Adipocyte (in vitro differentiated cells): Measurements from ENCODE around the gene SLC38A2.

Source experiments
- DNase-seq: peaks from one replicate; pipeline ENCODE4 v3.0.0-alpha.2; 2015; ENCODE audit warnings: low read depth
- H3K27me3 ChIP-seq: replicated peaks from 2 replicates; pipeline ENCODE4 v1.7.0; 2013; ENCODE audit warnings: mild to moderate bottlenecking, low read length, moderate library complexity; ENCODE audit not compliant: control insufficient read depth, insufficient read depth
- H3K36me3 ChIP-seq: 2 replicates; pipeline ENCODE4 v1.7.0; 2013; ENCODE audit warnings: low read length, mild to moderate bottlenecking, moderate library complexity; ENCODE audit not compliant: control insufficient read depth, insufficient read depth, severe bottlenecking
- H3K4me1 ChIP-seq: 2 replicates; pipeline ENCODE4 v1.7.0; 2013; ENCODE audit warnings: mild to moderate bottlenecking, low read length, moderate library complexity; ENCODE audit not compliant: control insufficient read depth, insufficient read depth
- H3K4me3 ChIP-seq: 2 replicates; pipeline ENCODE4 v1.7.0; 2013; ENCODE audit warnings: mild to moderate bottlenecking, low read length, moderate library complexity
- H3K9ac ChIP-seq: 2 replicates; pipeline ENCODE4 v1.7.0; 2013; ENCODE audit warnings: mild to moderate bottlenecking, low read length, moderate library complexity
- H3K9me3 ChIP-seq: 2 replicates; pipeline ENCODE4 v1.7.0; 2013; ENCODE audit warnings: mild to moderate bottlenecking, low read length, moderate library complexity; ENCODE audit not compliant: control insufficient read depth

SLC38A2 gene

GRCh38 chr12:46372544-46373300, at the start of gene SLC38A2:
Gene SLC38A2, minus strand, starts transcription at chr12:46372773. Its CDS starts 1,480 bp downstream, at chr12:46371293.
- peak; percentile 98 for DNase-seq
- no peaks in the 10 kb centered on the region for H3K9me3 ChIP-seq

GRCh38 chr12:46419675-46420074, 47.1 kb upstream of the SLC38A2 start:
- H3K9me3 ChIP-seq, result peaks cover 3% of the 10 kb centered on the region
- no peaks in the 10 kb centered on the region for H3K4me1 ChIP-seq
- no peak overlapping the region for H3K4me3 ChIP-seq
- peaks cover 7% of the 10 kb centered on the region for H3K36me3 ChIP-seq
- H3K27me3 ChIP-seq, result no peaks in the 10 kb centered on the region
- no peak for DNase-seq
- H3K9ac ChIP-seq, result no peak overlapping the region

More at GRCh38 chr12:46372544-46373300, at the start of gene SLC38A2:
- H3K27me3 ChIP-seq, result no peaks in the 10 kb centered on the region
- peak within 1 kb of the TSS; percentile 99 for H3K9ac ChIP-seq
- peak within 1 kb of the TSS; percentile 97 for H3K4me3 ChIP-seq
- H3K36me3 ChIP-seq, result peaks cover 34% of the 10 kb centered on the region
- peaks cover 19% of the 10 kb centered on the region for H3K4me1 ChIP-seq

DNA sequence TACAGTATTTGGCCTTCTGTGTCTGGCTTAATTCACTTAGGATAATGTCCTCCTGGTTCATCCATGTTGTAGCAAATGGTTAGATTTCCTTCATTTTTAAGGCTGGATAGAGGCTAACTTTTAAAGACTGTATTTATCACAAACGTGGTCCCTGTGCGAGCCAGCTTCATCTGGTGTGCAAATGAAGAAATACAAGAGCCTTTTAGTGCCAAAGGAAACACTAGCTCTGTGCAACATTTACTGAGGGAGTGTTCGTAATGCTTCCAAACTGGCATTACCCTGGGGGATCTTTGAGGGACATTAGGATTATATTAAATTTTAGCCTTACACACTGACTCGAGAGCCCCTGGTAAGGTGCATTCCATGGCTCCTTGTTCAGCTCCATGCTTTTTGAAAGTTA, 43.0 kb upstream of the SLC38A2 start:
- no peak overlapping the region for H3K9ac ChIP-seq
- H3K27me3 ChIP-seq, result no peaks in the 10 kb centered on the region
- no peak overlapping the region for H3K4me3 ChIP-seq
- H3K36me3 ChIP-seq, result peaks cover 7% of the 10 kb centered on the region
- H3K4me1 ChIP-seq, result peaks cover 9% of the 10 kb centered on the region
- H3K9me3 ChIP-seq, result peaks cover 3% of the 10 kb centered on the region
- DNase-seq, result no peak

- peaks cover 7% of the 10 kb centered on the region for H3K36me3 ChIP-seq
These were observed 42.2 kb upstream of the SLC38A2 start for GRCh38 chr12:46414591-46415268.

GRCh38 chr12:46413368-46413767, 40.8 kb upstream of the SLC38A2 start:
- peaks cover 29% of the 10 kb centered on the region for H3K4me1 ChIP-seq
- H3K27me3 ChIP-seq, result no peaks in the 10 kb centered on the region
- H3K9me3 ChIP-seq, result peaks cover 3% of the 10 kb centered on the region
- no peak for DNase-seq
- no peak overlapping the region for H3K4me3 ChIP-seq
- H3K36me3 ChIP-seq, result peaks cover 4% of the 10 kb centered on the region
- H3K9ac ChIP-seq, result no peak overlapping the region

More at GRCh38 chr12:46414591-46415268, 42.2 kb upstream of the SLC38A2 start:
- Histone ChIP-seq H3K9ac (no peak overlapping the region), H3K4me1 (peaks cover 17% of the 10 kb centered on the region), H3K27me3 (no peaks in the 10 kb centered on the region), H3K4me3 (no peak overlapping the region), H3K9me3 (peaks cover 3% of the 10 kb centered on the region)
- no peak for DNase-seq

DNA sequence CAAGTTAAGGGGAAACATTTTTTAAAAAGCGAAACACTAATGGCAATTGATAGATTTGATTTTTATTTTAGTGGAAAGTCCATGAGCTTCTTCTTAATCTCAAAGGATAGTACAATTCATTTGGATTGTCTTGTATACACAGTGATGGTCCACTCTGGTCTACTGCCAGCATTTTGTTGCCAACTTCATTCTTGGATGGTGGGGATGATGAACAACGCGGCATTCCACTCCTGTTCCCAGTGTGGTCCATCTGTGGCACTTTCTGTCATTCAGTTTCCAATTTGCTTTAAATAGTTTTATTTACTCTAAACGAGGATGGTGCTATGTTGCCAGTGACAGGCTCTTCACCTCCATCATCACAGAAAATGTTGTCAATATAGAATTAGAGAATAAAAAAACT, 40.3 kb upstream of the SLC38A2 start:
- Histone ChIP-seq H3K9ac (no peak overlapping the region), H3K9me3 (peaks cover under 1% of the 10 kb centered on the region), H3K27me3 (no peaks in the 10 kb centered on the region), H3K4me3 (no peak overlapping the region), H3K4me1 (peaks cover 29% of the 10 kb centered on the region), H3K36me3 (no peaks in the 10 kb centered on the region)
- no peak for DNase-seq

GRCh38 chr12:46410495-46410894, 37.9 kb upstream of the SLC38A2 start:
- Histone ChIP-seq H3K27me3 (no peaks in the 10 kb centered on the region), H3K4me1 (peaks cover 36% of the 10 kb centered on the region), H3K9ac (peak overlapping the region; percentile 60), H3K36me3 (no peaks in the 10 kb centered on the region), H3K4me3 (peak overlapping the region; percentile 26), H3K9me3 (no peaks in the 10 kb centered on the region)
- DNase-seq, result no peak

- Histone ChIP-seq H3K9me3 (peaks cover 1% of the 10 kb centered on the region), H3K9ac (peak overlapping the region; percentile 60), H3K4me3 (peak overlapping the region; percentile 23), H3K36me3 (no peaks in the 10 kb centered on the region), H3K4me1 (peaks cover 38% of the 10 kb centered on the region), H3K27me3 (no peaks in the 10 kb centered on the region)
- no peak for DNase-seq
These were observed 37.4 kb upstream of the SLC38A2 start for GRCh38 chr12:46409974-46410373.

DNA sequence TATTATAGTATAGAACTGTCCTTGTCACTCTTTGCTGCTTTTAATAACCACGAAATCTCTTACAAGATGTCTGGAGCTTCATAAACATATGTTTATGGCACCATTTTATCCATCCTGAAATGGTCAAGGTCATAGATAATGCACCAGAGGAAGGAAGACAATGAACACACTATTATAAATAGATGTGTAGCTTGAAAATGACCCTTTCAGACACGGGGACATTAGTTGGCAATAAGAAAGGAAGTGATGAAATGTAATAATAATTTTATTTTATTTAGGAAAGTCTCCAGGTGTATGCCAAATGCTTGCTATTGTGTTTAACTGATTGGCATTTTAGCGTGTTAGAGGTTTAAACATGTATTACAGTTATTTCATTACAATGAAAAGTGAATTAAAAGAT, 36.8 kb upstream of the SLC38A2 start:
- H3K9me3 ChIP-seq, result peaks cover 6% of the 10 kb centered on the region
- H3K36me3 ChIP-seq, result no peaks in the 10 kb centered on the region
- no peak for DNase-seq
- peaks cover 44% of the 10 kb centered on the region for H3K4me1 ChIP-seq
- no peaks in the 10 kb centered on the region for H3K27me3 ChIP-seq
- H3K9ac ChIP-seq, result no peak overlapping the region
- H3K4me3 ChIP-seq, result no peak overlapping the region

GRCh38 chr12:46408441-46408840, 35.9 kb upstream of the SLC38A2 start:
- peaks cover 6% of the 10 kb centered on the region for H3K9me3 ChIP-seq
- H3K36me3 ChIP-seq, result no peaks in the 10 kb centered on the region
- no peaks in the 10 kb centered on the region for H3K27me3 ChIP-seq
- no peak for DNase-seq
- no peak overlapping the region for H3K4me3 ChIP-seq
- peaks cover 52% of the 10 kb centered on the region for H3K4me1 ChIP-seq
- no peak overlapping the region for H3K9ac ChIP-seq

DNA sequence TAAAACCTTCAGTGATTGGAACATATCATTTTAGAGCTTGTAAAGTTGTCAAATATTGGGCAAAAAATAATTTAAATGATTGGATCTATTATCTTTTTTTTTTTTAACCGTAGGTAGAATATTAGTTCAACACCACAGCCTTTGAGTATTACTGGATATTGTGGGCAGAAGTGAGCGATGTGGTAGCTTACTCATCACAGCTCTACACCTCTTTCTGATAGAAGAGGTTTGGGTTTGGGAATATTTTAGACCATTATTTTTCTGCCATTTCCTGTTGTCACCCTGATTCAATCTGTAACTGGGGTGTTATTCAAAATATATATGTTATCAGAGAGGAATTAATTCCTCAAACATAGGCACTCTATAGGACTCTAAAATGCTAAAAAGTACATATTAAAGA, 34.8 kb upstream of the SLC38A2 start:
- DNase-seq, result no peak
- no peak overlapping the region for H3K9ac ChIP-seq
- no peaks in the 10 kb centered on the region for H3K36me3 ChIP-seq
- H3K4me3 ChIP-seq, result no peak overlapping the region
- peaks cover 6% of the 10 kb centered on the region for H3K9me3 ChIP-seq
- H3K27me3 ChIP-seq, result no peaks in the 10 kb centered on the region
- H3K4me1 ChIP-seq, result peaks cover 60% of the 10 kb centered on the region
